GM12872 (cell line): Measurements from ENCODE around the gene ATF7IP2.

Experiments used
- CTCF ChIP-seq: IDR thresholded peaks from 3 replicates; pipeline ENCODE4 v1.5.1; 2011; ENCODE audit warnings: low read depth, mild to moderate bottlenecking, low read length, moderate library complexity; ENCODE audit not compliant: insufficient read depth

ATF7IP2 gene

GRCh38 chr16:10355589-10355988 lies 30.3 kb upstream of the ATF7IP2 start:
- no peak for TF ChIP-seq CTCF

DNA sequence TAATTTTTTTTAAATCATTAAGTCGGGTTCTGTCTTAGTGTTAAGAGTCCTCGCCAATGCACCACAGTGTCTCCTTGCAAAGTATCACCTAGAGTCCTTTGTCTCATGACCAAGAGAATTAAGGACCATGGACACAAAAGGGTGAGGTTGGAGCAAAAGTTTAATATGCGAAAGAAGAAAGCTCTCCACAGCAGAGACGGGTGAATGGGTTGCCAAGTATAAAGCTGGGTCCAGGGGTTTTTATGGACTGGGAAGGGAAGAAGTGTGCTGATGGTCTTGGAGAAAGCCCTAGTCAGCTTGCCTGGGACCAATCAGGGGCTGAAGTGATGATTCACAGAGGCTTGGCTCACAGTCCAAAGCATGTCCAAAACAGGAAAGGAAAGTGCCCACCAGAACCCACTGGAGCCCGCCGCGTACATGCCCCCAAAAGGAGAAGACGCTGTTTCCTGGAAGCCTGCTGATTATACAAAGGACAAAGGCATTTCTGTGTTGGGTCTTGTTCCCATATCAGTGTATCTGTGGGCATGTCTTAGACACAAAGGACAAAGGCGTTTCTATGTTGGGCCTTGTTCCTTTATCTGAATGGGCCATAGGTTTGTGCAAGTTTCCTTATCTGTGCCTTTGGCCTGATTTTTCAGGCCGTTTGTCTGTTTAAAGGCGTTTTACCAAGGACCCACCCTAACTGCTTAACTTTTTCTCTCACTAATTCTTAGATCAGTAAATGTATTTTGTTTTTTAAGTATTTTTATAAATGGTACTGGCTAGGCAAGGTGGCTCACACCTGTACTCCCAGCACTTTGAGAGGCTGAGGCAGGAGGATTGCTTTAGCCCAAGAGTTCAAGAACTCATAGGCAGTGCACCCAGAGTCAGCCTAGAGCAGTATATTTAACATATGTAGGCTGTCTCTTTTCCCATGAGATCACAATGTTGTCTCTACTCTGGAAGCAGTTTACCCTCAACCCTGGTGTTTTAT lies 28.7 kb upstream of the ATF7IP2 start:
- TF ChIP-seq CTCF = no peak

DNA sequence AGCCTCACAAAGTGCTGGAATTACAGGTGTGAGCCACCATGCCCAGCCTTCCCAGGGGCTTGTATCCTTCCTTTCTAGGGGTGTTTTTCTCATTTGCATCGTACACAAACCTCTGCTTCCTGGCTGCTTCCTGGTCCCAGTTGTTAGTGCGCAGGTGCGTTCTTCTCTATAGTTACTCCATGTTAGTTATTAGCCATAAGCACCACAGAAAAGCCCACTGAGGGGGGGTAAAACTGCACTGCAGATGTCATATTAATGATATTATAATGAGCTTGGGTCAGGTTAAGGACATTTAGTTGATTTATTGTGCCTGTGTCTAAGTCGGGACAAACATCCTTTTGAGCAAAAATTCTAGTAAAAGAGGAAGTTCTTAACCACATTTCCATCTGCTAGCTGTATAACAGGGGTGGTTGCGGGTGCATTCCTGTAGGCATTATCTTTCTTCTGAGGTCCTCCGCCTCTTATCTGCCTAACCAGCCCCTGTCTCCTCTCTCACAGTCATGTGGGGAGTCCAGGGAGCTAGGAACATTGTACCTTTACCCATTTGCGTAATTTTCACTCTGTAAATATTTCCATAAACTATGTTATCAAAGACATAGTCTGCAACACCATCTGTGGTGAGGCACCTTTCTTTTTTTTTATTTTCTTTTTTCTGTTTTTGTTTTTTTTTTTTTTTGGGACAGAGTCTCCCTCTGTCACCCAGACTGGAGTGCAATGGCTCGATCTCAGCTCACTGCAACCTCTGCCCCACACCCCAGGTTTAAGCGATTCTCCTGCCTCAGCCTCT lies 23.6 kb upstream of the ATF7IP2 start:
- no peak for TF ChIP-seq CTCF

DNA sequence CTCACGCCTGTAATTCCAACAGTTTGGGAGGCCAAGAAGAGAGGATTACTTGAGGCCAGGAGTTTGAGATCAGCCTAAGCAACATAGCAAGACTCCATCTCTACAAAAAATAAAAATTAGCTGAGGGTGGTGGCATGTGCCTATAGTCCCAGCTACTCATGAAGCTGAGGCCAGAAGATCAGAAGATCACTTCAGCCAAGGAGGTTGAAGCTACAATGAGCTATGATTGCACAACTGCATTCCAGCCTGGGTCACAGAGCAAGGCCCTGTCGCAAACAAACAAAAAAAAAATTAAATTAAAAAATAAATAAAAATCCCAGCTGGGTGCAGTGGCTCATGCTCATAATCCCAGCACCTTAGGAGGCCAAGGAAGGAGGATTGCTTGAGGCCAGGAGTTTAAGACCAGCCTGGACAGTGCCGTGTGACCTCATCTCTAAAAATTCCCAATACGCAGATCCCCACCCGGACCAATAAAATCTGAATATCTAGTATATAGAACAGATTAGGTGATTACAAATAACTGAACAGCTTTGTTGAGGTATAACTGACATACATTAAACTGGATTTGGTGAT lies 18.2 kb upstream of the ATF7IP2 start:
- TF ChIP-seq CTCF = no peak

- peak; percentile 27; the same call in 1 of the 3 replicates for TF ChIP-seq CTCF
Observed at GRCh38 chr16:10368969-10369551, 16.8 kb upstream of the ATF7IP2 start.

- no peak for TF ChIP-seq CTCF
Observed at GRCh38 chr16:10370096-10370726, 15.7 kb upstream of the ATF7IP2 start.
